SK-N-MC (cell line): ENCODE measurements around the gene CYP2J2.

ENCODE experiments used
- EZH2 ChIP-seq: fragments of 200-600 bp; sonication (generic); IDR thresholded peaks from one replicate; pipeline ENCODE4 v1.6.1; 2017; ENCODE audit warnings: antibody characterized with exemption
- FOXP2 ChIP-seq: optimal IDR thresholded peaks from 2 replicates; pipeline ENCODE3; 2011; ENCODE audit warnings: mild to moderate bottlenecking, moderate library complexity; ENCODE audit not compliant: insufficient read depth; ENCODE audit errors: extremely low read length, control extremely low read depth
- POLR2AphosphoS5 ChIP-seq: IDR thresholded peaks from 2 replicates; pipeline ENCODE4 v1.6.1; 2012; ENCODE audit warnings: mild to moderate bottlenecking, low read depth, low read length, borderline replicate concordance

GRCh38 chr1:59879996-59880505 is 46.5 kb downstream of the CYP2J2 start:
- TF ChIP-seq POLR2AphosphoS5 (no peak), EZH2 (no peak), FOXP2 (no peak)
